HG03457 (cell line): ENCODE data around the gene FAM168A.

ENCODE experiments used
- ATAC-seq: cut with Tn5 transposase; IDR thresholded peaks from one replicate; pipeline ENCODE4 v1.9.1; 2021; ENCODE audit warnings: moderate number of reproducible peaks; ENCODE audit not compliant: unreplicated experiment

FAM168A gene

DNA sequence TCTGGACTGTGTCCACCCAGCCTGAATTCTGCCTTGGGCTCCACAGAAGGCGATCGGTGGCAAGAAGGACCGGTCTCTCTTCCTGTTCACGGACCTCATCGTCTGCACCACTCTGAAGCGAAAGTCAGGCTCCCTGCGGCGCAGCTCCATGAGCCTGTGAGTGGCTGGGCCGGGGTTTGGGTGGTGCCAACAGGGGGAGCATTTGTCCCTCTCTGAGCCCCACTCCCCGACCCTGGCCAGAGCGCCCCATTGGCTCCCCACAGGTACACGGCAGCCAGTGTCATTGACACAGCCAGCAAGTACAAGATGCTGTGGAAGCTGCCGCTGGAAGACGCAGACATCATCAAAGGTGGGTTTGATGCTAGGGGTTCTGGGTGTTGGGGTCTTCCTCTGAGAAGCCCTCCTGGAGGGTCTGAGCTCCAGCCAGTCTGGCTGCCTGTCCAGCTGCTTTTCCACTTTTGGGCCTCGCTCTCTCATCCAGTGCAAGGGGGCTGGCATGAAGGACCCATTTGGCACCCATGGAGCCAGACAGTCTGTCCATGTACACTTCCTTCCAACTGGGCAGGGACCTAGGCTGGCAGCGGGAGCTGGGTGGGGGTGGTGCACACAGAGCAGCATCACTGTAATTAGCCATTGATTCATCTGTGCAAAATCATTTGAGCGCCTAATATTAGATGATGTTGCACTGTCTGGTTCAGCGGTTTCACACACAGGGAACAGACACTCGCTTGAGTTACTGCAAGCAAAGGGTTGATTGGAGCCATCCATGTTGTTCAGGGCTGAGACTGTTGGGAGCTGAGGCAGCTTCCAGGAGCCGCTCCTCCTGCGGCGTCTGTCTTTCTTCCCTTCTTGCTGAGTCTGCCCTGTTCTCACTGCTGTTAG, 240.7 kb downstream of the FAM168A start:
- no peak for ATAC-seq

DNA sequence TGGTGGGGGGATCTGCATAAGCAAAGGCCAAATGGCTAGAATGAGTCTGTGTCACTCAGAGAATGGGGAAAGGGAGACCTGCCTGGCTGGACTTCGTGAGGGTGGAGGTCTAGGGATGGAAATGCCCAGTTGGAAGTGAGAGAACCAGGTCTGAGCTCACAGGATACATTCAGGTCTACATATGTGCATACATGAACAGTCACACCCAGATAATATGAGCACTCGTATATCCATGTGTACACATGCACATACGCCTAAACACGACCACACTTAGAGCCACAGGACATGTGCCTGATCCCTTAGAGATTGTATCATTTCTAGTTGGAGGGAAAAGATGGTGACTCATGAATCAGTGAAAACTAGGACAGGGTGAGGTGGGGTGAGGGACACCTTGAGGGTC, 242.8 kb downstream of the FAM168A start:
- no peak for ATAC-seq

DNA sequence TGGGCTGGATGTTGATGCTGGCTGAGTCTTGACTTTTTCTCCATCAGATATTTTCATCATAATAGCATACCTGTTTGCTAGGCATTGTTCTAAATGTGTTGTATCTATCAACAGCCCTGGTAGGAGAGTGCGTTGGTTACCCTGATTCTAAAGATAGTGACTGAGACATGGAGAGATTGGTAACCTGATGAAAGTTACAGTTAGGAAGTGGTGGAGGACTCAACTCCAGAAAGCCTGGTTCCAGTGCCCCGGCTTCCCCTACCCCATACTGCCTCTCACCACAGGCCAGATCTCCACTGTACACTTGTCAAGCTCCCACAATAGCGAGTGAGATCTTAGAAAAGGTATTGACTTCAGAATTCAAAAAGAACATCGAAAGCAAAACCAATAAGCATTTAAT, 244.5 kb downstream of the FAM168A start:
- no peak for ATAC-seq

DNA sequence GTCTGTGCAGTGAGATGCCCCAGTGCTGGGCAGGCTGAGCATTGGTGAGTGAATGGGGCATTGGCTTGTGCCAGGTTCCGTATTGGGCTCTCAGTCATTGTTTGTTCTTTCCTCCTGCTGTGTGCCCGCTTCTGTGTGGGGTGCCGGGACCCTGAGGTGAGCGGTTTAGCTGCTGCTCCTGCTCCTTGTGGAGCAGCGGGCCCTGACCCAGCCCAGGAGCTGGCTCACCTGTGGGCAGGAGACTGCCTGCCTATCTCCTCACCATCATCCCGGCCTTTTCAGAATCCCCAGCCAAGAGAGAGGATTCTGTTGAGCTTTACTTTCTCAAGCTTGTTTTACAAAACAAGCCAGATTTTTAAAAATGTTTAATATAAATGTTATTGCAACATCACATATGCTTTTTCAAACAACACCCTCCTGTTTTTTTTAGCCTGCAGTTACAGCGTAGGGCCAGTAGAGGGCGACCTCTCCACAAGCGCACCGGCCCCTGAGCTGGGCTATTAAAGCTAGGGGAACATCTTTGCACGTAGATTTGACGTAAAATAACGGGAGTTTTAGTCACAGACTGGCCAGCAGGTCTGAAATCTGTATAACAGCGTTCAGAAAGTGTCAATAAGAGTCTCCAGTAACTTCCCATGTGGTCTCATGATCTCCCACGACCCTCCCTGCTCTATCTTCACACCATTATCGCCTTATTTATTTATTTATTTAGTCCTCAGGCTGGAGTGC, 246.8 kb downstream of the FAM168A start:
- no peak for ATAC-seq
